GM12878 (cell line): ENCODE measurements around the gene DLGAP3.

Experiments used
- BHLHE40 ChIP-seq, 2 experiments: fragments of 450-650 bp in 1 of 2; IDR thresholded peaks; 2 replicates each; pipeline ENCODE4 v1.6.1; 2011 to 2017; ENCODE audit warnings: low read depth in 2 of 2, borderline replicate concordance in 1 of 2, improper control_type of control experiment in 1 of 2, low read length in 1 of 2, mild to moderate bottlenecking in 1 of 2
- CTCF ChIP-seq, 3 experiments: IDR thresholded peaks in 2 of 3; conservative IDR thresholded peaks in 1 of 3; 2 replicates each; pipeline ENCODE4 v1.5.1; 2011; ENCODE audit warnings: low read depth in 3 of 3, low read length in 3 of 3, mild to moderate bottlenecking in 3 of 3, control low read depth in 2 of 3, moderate library complexity in 2 of 3, inconsistent platforms in 1 of 3, mixed read lengths in 1 of 3; ENCODE audit not compliant: control insufficient read depth in 2 of 3, insufficient read depth in 1 of 3; ENCODE audit errors: extremely low read depth in 1 of 3
- POLR2A ChIP-seq: IDR thresholded peaks from 2 replicates; pipeline ENCODE4 v1.6.1; 2011; ENCODE audit warnings: low read depth, mild to moderate bottlenecking, low read length
- POLR2AphosphoS5 ChIP-seq: IDR thresholded peaks from 2 replicates; pipeline ENCODE4 v1.6.1; 2011; ENCODE audit warnings: mild to moderate bottlenecking, low read length, inconsistent platforms
- RUNX3 ChIP-seq: IDR thresholded peaks from 2 replicates; pipeline ENCODE4 v1.6.1; 2012; ENCODE audit warnings: low read length, inconsistent platforms
- SIN3A ChIP-seq: IDR thresholded peaks from 2 replicates; pipeline ENCODE4 v1.6.1; 2012; ENCODE audit warnings: low read depth, low read length, improper control_type of control experiment
- SREBF2 ChIP-seq: IDR thresholded peaks from 2 replicates; pipeline ENCODE4 v1.6.1; 2012; ENCODE audit warnings: mild to moderate bottlenecking, low read length
- YY1 ChIP-seq: IDR thresholded peaks from 2 replicates; pipeline ENCODE4 v1.6.1; 2011; ENCODE audit warnings: low read depth, mild to moderate bottlenecking, low read length

GRCh38 chr1:34977210-34977471, 47.7 kb upstream of the DLGAP3 start:
- TF ChIP-seq BHLHE40 (IDR thresholded peaks at IDR 0.05; ENCODE audit: borderline replicate concordance in 1 of 2, low read depth in 2 of 2, low read length in 1 of 2) (no peak), CTCF (IDR thresholded peaks at IDR 0.05 in 2 of 3, conservative IDR thresholded peaks at IDR 0.05 in 1 of 3; ENCODE audit: control insufficient read depth in 2 of 3, extremely low read depth in 1 of 3, insufficient read depth in 1 of 3, low read depth in 3 of 3, low read length in 3 of 3) (no peak), SIN3A (no peak), POLR2AphosphoS5 (no peak), SREBF2 (no peak), POLR2A (no peak), RUNX3 (no peak), YY1 (no peak)
